Calu3 (cell line): Measurements from ENCODE around the gene SLC10A1. TPM values are rescaled to one million over a fixed set of nuclear protein-coding genes. Genes with fewer than 3 reads are reported as not detected.

Experiments
- BruUV-seq: library from RNA; stranded (reverse); fragments of 400-500 nt; replicated peaks from 2 replicates; lab custom pipeline; 2021; lab: Mats Ljungman, UMichigan
- CTCF ChIA-PET: fragments of 300-600 bp; sonication (Branson Sonifier 250); formaldehyde crosslinking; loops from one replicate; lab custom pipeline; 2022; ENCODE audit warnings: antibody characterized with exemption; lab: Charles Lee
- DNase-seq: peaks from one replicate; pipeline ENCODE4 v3.0.0; 2022
- H3K27ac Mint-ChIP-seq: one replicate; pipeline ENCODE4 v1.8.0; 2022; ENCODE audit warnings: mixed read lengths; ENCODE audit not compliant: unreplicated experiment
- H3K27me3 Mint-ChIP-seq: one replicate; pipeline ENCODE4 v1.8.0; 2022; ENCODE audit warnings: mixed read lengths; ENCODE audit not compliant: unreplicated experiment
- H3K36me3 Mint-ChIP-seq: one replicate; pipeline ENCODE4 v1.8.0; 2022; ENCODE audit warnings: mild to moderate bottlenecking, moderate library complexity, mixed read lengths; ENCODE audit not compliant: insufficient read depth, unreplicated experiment
- H3K4me1 Mint-ChIP-seq: one replicate; pipeline ENCODE4 v1.8.0; 2022; ENCODE audit warnings: mild to moderate bottlenecking, low read depth, mixed read lengths; ENCODE audit not compliant: unreplicated experiment
- H3K4me3 Mint-ChIP-seq: one replicate; pipeline ENCODE4 v1.8.0; 2022; ENCODE audit warnings: mild to moderate bottlenecking, low read depth, moderate library complexity, mixed read lengths; ENCODE audit not compliant: unreplicated experiment
- H3K9me3 Mint-ChIP-seq: one replicate; pipeline ENCODE4 v1.8.0; 2022; ENCODE audit warnings: low read depth, mixed read lengths; ENCODE audit not compliant: unreplicated experiment
- CTCF ChIP-seq: fragments of 200-600 bp; IDR thresholded peaks from one replicate; pipeline ENCODE4 v1.8.0; 2022; ENCODE audit warnings: antibody characterized with exemption; ENCODE audit not compliant: unreplicated experiment
- intact Hi-C: fragments of 100-400 bp; cut with micrococcal nuclease; formaldehyde crosslinking; loops from one replicate; pipeline ENCODE4 v1.10.0; 2022; ENCODE audit not compliant: unreplicated experiment
- total RNA-seq: library from RNA; stranded (reverse); gene quantifications from 2 replicates; pipeline ENCODE4 v1.2.3, GENCODE V29; 2022

The SLC10A1 gene
- total RNA-seq, 1 experiment from 2014 or later = not detected

- Mint-ChIP-seq H3K4me3 (no peak overlapping the region), H3K36me3 (no peaks in the 10 kb centered on the region), H3K4me1 (no peaks in the 10 kb centered on the region), H3K9me3 (no peaks in the 10 kb centered on the region), H3K27me3 (no peaks in the 10 kb centered on the region), H3K27ac (no peak overlapping the region)
- no peak for TF ChIP-seq CTCF
- CTCF ChIA-PET = no interaction called here
- no peak for DNase-seq
- BruUV-seq = no TSS peak
- intact Hi-C loops = no loop called here
Measured at GRCh38 chr14:69842686-69843420, 45.8 kb upstream of the SLC10A1 start.

GRCh38 chr14:69841656-69842055 lies 44.6 kb upstream of the SLC10A1 start:
- Mint-ChIP-seq H3K4me1 (no peaks in the 10 kb centered on the region), H3K27ac (no peak overlapping the region), H3K36me3 (no peaks in the 10 kb centered on the region), H3K9me3 (no peaks in the 10 kb centered on the region), H3K27me3 (no peaks in the 10 kb centered on the region), H3K4me3 (no peak overlapping the region)
- CTCF ChIA-PET = no interaction called here
- DNase-seq = no peak
- BruUV-seq = no TSS peak
- intact Hi-C loops = no loop called here
- TF ChIP-seq CTCF = no peak

GRCh38 chr14:69839661-69840060 lies 42.6 kb upstream of the SLC10A1 start:
- H3K4me1 Mint-ChIP-seq = no peaks in the 10 kb centered on the region
- no peaks in the 10 kb centered on the region for H3K27me3 Mint-ChIP-seq
- no TSS peak for BruUV-seq
- intact Hi-C loops = no loop called here
- H3K27ac Mint-ChIP-seq = no peak overlapping the region
- no peaks in the 10 kb centered on the region for H3K9me3 Mint-ChIP-seq
- TF ChIP-seq CTCF = no peak
- CTCF ChIA-PET = no interaction called here
- DNase-seq = no peak
- no peak overlapping the region for H3K4me3 Mint-ChIP-seq
- no peaks in the 10 kb centered on the region for H3K36me3 Mint-ChIP-seq

- Mint-ChIP-seq H3K36me3 (no peaks in the 10 kb centered on the region), H3K4me3 (no peak overlapping the region), H3K27me3 (no peaks in the 10 kb centered on the region), H3K4me1 (no peaks in the 10 kb centered on the region), H3K9me3 (no peaks in the 10 kb centered on the region), H3K27ac (no peak overlapping the region)
- no TSS peak for BruUV-seq
- TF ChIP-seq CTCF = no peak
- no peak for DNase-seq
- intact Hi-C loops = no loop called here
- CTCF ChIA-PET = no interaction called here
Measured at GRCh38 chr14:69838881-69839416, 41.9 kb upstream of the SLC10A1 start.
